Activated CD4-positive, alpha-beta T cell treated with anti-CD3 and anti-CD28 coated beads, Interleukin-2, amount 50 U/mL, for 4 hours (primary cell): Measurements from ENCODE around the gene LPAR6.
"Not testable (repeated sequence)": the region's sequence is repeated elsewhere in the genome, so short reads cannot be mapped to it uniquely, and the experiment has no call there.

Experiments used
- DNase-seq, 2 experiments: peaks; one replicate each; pipeline ENCODE4 v3.0.0-alpha.2; 2020

The LPAR6 gene, protein sequence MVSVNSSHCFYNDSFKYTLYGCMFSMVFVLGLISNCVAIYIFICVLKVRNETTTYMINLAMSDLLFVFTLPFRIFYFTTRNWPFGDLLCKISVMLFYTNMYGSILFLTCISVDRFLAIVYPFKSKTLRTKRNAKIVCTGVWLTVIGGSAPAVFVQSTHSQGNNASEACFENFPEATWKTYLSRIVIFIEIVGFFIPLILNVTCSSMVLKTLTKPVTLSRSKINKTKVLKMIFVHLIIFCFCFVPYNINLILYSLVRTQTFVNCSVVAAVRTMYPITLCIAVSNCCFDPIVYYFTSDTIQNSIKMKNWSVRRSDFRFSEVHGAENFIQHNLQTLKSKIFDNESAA

DNA sequence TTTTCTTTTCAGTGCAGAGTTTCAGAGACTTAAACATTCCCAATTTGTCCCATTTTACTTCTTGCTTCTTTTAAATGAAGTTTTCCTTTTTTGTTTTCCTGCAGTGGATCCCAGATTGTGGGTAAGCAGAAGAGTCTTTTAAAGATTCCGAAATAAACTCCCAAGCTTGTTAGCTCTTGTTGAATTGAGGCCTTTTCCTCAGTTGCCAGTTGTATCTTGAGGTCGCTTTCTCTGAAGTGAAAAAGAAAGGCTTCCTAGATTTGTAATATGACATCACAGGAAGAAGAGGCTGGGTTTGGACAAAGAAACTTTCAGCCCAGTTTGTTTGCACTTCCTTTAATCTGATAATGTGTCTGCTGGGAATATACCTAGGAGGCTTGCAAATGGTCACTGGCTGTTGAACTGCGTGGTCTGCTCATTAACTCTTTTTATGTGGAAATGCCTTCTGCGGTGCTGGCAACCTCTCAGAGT, at the start of gene LPAR6:
TSS of gene LPAR6 (minus strand) at position 233 of the 471 bp plus-strand sequence. CDS start 690 bp downstream, outside the sequence.
- DNase-seq: no peak

DNA sequence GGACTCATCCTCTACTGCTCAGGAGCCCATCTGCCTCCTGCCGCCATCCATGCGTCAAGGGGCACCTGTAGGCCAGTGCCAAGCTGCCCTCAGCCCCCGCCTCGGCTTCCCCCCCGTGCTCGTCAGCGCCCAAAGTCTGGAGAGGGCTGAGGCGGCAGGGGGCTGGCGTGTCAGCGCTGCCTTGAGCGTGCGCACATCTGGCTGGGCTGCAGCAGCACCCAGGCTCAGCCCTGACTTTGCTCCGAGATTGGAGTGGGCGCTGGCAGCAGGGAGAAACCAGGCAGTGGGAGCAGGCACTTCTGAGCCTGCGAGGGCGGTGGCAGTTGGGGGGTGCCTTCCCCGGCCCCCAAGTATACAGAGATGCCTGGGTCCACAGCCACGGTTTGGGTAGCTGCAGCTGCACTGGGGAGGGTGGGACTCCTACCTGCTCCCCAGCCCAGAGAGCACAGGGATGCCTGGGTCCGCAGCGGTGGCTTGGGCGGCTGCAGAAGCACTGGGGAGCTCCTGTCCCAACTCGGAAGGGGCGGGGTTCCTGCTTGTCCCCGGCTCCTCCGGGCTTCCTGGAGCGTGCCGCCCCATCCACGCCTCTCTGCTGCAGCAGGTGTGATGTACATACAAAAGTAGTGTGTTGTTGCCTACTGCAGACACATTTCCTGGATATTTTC, 44.8 kb upstream of the LPAR6 start:
- no peak for DNase-seq

DNA sequence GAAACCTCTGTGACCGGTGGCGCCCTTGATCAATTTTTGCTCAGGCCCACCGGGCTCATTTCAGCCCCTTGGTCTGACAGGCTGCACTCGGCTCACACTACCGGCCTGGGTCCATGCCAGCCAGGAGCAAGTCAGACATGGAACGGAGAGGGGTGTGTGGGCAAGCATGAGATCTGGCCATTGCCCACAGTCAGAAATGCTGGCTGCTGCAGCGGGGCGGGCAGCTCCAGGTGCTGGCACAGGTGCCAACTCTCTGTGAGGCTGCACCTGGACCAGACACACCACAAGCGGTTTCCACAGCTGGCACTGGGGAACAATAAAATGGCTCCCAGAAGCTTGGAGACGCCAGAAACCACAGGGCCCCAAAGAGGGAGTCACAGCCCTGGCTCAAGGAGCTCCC, 43.6 kb upstream of the LPAR6 start:
- DNase-seq: no peak

DNA sequence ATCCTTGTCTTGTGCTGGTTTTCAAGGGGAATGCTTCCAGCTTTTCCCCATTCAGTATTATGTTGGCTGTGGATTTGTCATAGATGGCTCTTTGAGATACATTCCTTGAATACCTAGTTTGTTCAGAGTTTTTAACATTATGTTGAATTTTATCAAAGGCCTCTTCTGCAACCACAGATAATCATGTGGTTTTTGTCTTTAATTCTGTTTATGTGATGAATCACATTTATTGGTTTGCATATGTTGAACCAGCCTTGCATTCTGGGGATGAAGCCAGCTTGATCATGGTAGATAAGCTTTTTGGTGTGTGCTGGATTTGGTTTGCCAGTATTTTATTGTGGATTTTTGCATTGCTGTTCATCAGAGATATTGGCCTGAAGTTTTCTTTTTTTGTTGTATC, 38.3 kb upstream of the LPAR6 start:
- not testable (repeated sequence) for DNase-seq

DNA sequence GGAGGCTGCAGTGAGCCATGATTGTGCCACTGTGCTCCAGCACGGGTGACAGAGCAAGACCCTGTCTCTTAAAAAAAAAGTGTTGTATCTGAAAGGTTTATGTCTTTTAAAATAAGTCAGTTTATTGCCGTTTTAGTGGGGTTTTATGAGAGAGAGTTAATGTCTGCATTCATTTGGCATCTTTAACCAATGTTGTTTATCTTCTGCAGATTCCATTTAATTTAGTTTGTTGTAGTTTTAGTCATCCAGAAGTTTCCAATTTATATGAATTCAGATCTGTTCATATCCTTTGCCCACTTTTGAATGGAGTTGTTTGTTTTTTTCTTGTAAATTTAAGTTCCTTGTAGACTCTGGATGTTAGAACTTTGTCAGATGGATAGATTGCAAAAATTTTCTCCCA, 36.7 kb upstream of the LPAR6 start:
- no peak for DNase-seq

DNA sequence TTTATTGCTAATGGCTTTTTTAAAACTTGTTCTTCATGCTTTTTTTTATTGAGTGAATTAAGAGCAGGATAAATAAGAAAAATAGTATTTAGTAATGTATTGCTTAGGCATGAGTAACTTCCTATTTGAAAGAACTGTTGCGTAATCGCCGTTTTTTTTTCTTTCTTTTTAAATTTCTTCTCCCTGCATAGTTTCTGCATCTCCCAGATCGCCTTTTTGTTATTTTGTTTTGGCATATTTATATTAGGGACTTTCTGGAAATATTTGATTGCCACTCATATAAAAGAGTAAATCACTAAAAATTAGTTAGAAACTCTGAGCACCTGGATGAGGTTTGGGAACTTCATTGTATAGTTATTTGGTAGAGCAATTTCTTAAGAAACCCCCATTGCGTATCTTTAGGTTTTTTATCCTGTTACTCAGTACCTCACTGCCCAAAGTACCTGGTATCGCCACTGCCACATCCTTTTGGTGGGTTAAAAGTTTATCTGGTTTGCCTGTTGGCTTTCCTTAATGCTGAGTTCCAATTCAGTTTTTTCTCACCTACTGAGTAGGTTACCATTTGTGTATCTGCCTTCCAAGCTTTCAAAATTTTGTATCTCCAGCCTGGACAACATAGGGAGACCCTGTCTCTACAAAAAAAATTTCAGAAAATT, 36.2 kb upstream of the LPAR6 start:
- no peak for DNase-seq

DNA sequence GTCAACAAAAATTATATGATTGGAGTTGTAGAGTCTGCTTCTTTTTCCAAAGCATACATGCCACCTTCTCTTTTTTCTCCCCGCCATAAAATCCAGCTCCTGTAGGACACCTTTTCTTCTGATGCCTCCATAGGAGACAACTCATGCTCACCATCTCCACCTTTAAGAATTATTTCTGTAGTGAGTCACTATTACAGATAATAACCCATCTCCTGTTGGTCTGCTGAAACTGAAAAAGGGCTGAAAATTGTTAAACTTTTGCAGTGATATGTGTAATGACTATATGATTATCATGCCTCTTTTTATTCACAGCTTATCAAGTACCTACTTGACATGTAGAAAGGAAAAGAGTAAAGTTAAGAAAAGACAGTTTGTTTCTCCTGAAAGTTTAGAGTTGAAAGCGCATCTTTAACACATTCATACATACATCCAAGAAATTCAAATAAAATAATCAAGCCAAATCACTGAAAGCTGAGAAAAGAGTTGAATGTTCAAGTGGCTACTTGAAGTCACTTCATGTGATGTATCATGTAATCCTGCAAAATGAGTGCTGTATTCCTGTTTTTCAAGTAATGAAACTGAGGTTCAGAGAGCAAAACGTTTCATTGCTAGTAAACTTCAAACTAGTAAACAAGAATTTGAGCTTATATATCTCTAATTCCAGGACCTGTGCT, 35.5 kb upstream of the LPAR6 start:
- no peak for DNase-seq

DNA sequence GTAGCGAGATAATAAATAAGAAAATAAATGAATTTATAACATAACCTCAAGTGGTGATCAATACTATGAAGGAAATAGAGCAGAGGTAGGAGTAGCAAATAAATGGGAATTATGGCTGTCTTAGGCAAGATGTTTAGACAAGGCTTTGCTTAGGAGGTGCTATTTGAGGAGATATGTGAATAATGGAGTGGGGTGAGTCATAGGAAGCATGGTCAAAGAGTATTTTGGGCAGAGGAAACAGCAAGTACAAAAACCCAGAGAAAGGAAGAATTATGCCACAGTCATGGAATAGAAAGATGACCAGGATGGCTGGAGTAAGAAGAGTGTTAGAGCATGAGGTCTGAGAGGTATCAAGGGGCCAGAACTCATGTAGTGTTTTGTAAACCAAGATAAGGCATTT, 33.6 kb upstream of the LPAR6 start:
- no peak for DNase-seq

DNA sequence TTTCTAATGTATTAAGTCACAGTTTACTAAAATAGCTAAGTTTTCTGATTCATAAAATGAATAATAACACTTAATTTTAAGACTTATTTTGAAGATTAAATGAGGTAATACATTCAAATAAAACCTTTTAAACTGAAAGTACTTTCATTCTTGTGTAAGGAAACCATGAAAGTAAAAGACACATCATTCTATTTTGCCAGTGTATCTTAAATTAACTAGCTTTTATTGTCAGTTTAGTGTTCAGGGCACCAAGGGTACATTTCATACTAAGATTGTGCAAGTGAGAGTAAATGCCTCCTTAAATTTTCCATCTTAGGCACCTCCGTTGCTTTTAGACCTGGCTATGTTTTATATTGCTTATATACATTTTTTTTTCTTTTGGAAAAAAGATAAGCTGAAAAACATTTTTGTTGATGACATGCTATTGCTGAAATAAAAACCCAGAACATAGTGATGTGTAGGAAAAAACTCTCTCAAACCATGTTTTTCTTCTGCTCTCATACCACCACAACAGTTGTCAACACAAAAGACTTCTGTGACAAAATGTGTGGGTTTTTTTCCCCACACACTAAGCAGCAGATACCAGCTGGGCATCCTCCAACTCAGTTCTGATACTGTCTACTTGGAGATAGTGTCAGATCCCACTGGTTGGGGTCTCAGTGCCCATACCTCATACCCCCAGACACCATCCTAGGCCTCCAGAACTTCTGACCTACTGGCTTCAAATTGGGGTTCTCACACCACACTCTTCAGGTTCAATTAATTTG, 30.7 kb upstream of the LPAR6 start:
- DNase-seq: no peak

DNA sequence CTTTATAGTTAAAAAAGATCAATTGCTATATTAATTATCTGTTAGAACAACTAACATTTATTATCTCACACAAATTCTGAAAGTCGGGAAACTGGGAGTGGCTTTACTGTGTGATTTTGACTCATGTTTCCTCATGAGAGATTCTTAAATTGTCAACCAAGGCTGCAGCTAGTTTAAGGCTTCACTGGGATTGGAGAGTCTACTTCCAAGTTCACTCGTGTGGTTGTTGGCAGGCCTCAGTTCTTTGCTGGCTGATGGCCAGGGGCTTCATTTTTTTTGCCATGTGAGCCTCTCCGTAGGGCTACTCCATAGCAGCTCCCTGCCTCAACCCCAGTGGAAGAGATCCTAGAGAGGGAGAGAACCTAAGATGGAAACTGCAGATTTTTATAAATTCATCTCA, 24.5 kb upstream of the LPAR6 start:
- DNase-seq: no peak

DNA sequence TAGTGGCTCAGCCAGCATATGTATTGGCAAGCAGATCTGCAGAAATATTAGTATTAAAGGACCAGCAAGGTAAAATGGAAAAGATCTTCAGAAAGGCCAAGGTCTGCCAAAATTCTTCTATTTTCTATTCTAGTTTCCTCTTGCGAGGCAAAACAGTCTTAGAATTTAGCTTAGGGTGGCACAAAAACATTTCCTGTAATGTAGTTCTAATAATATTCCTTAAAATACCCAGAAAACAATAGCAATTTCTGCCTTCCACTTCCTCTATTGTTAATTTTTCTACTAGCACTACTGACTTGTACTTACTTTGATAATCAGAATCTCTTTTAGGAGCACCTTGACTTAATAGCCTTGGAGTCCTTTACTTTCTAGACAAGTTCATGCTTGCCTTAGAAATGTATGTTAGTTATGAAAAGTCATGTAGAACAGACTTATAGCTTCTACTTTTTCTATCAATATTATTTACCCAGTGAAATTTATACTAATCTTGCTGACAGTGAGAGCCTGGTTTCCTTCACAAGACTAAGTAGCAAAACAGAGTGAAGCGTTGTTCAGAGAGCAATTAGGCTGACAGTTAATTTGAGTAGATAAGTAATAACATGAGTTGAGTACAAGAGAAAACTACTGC, 23.9 kb upstream of the LPAR6 start:
- no peak for DNase-seq

DNA sequence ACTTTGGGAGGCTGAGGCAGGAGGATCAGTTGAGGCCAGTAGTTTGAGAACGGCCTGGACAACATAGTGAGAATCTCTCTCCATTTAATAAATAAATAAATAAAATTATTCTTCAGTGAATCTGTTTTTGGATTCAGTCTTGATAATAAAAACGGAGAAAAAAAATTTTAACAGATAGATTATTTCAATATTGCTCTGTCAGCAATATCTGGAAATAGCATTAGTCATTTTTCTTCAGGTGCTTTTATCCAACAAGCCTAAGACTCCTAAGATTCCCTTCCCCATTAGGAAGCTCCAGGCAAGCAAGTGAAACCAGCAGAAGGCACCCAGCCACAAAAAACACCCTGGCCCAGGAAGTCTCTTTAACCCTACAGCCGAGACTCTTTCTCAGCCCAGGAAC, 21.3 kb upstream of the LPAR6 start:
- no peak for DNase-seq

DNA sequence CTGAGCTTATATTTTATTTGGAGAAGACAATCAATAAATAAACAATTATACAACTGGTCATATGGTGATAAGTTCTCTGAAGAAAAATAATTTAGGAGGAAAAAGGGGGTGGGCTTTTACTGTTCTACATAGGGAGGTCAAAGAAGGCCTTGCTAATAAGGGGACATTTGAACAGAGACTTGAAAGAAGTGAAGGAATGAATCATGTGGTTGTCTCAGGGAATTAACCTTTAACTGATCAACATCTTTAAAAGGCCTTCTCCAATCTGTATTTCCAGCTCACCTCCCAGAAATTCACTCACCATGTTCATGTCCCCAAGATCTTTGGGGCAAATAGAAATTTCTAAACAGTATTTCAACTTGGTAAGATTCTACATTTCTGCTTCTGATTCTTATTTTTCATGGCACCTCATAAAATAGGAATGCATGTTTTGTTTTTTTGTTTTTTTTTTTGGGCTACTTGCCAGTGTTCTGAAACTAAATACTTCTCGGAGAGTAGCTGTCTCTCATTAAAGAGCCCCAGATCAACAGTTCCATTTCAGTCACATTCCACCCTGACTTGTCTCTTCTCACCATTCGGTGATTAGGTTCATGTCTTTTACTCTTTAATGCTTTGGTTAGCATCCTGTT, 19.2 kb upstream of the LPAR6 start:
- DNase-seq: no peak

DNA sequence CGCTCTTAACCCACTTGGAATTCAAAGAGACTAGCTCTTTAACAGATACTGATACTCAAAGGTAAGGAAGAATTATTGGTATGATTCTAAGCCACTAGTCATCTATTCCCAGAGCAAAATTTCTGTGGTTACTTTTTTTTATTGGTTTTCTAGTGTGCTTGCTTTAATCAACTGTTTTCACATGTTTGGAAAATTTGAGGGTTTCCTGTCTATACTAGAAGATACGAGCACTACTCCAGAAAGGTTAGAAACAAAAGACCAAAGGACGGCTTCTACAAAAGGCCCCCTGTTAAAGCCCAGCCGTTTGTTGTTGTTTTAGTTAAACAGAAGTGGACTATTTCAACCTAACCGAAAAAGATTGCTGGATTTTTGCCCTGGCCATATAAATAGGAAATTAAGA, 18.5 kb upstream of the LPAR6 start:
- DNase-seq: no peak

DNA sequence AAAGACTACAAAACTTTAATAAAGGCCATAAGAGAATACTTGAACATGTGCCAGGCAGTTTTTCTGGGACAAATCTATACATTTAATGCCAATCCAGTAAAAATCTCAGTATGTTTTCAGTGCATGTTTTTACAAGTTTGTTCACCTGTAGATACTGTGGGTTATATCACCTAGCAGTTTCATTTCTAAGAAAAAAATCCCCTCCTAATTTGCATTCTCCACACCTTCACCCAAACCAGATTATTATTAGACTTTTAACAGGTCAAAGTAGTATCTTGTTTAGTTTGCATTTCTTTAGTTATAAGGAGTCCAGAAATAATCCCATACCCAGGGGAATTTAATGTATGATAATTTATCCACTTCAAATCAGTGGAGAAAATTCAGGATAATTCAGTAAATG, 17.0 kb upstream of the LPAR6 start:
- no peak for DNase-seq

DNA sequence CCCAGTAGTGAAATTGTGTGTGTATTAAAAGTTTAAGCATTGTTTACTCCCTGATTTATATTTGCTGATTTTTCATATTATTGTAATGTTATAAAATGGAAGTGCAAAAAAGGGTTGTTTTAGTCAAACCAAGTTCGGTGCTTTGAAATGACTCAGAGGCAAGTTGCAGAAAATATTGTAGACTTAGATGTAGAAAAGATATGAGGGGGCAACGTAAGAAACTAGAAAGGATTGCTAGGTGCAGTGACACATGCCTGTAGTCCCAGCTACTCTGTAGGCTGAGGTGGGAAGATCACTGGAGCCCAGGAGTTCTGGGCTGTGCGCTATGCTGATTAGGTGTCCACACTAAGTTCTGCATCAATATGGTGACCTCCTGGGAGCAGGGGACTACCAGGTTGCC, 16.1 kb upstream of the LPAR6 start:
- no peak for DNase-seq

DNA sequence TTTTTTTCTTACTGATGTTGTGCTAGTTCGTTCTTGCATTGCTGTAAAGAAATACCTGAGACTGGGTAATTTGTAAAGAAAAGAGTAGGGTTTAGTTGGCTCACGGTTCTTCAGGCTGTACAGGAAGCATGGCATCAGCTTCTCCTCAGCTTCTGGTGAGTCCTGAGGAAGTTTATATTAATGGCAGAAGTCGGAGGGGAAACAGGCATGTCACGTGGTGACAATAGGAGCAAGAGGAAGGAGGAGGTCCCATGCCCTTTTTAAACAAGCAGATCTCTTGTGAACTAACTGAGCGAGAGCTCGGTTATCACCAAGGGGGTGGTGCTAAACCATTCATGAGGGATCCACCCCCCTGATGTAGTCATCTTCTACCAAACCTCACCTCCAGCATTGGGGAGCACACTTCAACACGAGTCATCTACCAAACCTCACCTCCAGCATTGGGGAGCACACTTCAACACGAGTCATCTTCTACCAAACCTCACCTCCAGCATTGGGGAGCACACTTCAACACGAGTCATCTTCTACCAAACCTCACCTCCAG, 13.9 kb upstream of the LPAR6 start:
- not testable (repeated sequence) for DNase-seq

DNA sequence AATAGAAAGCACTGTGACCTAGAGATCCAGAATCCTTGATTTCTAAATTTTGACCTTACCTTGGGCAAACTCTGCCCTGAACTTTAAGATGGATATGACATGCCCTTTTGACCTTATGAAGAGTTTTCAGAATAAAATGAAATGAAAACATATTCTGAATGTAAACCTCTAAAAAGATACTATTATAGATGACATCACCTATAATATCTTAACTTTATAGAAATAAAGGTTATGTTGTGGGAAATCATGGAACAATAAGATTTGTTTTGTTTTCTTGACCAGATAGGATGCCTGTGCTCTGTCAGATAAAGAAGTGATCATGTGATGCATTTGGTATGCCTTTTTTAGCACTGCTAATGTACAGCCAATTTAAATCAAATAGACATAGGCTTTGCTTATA, 13.1 kb upstream of the LPAR6 start:
- DNase-seq: no peak

DNA sequence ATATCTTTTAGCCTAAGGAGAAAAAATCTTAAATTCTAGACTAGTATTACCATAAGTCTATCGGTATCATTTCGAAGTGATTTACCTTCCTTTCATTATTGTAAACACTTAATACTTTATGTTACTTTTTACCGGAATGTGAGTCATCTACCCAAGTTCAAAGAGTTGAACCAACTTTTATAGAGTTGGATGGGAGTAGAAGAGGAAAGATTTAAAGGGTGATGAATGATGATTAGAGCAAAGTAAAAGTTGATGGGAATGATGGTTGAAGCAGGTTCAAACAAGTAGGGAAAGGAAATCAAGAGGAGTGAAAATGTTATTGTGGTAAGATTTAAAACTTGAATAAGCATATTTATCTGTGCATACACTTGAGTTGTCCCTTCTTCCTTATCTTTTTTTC, 11.3 kb upstream of the LPAR6 start:
- no peak for DNase-seq

DNA sequence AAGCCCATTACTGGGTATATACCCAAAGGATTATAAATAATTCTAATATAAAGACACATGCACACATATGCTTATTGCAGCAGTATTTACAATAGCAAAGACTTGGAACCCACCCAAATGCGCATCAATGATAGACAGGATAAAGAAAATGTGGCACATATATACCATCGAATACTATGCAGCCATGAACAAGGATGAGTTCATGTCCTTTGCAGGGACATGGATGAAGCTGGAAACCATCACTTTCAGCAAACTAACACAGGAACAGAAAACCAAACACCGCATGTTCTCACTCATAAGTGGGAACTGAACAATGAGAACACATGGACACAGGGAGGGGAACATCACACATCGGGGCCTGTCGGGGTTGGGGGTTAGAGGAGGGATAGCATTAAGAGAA, 9.1 kb upstream of the LPAR6 start:
- DNase-seq: not testable (repeated sequence)

DNA sequence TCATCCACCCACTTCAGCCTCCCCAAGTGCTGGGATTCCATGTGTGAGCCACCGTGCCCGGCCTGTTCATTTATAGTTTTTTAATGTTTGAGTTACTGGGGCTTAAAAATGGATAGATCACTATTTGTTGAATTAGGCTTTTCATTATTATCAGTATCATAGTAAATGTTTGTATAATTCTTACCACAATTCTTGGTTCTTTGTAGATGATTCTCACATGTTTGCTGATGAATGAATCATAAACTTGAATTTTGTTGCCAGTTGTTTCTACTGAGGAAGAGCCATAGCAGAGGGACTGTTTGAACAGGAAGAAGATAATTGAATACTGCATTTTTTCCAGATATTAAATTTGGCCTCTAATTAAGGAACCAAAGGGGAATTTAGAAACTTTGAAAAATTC, 2.6 kb upstream of the LPAR6 start:
- no peak for DNase-seq
